SHP77 treated with DMSO at 0.1 percent for 48 hours (cell line): ENCODE data around the gene CRTC3.
A peak's percentile ranks its signal among the peaks of the same experiment; 100 is the strongest.
"Not testable (repeated sequence)": the region's sequence is repeated elsewhere in the genome, so short reads cannot be mapped to it uniquely, and the experiment has no call there.

ENCODE experiments used
- DNase-seq: peaks from one replicate; lab custom pipeline; 2025; lab: John Stamatoyannopoulos, UW

The CRTC3 gene

GRCh38 chr15:90650117-90650955, 120.6 kb downstream of the CRTC3 start:
- no peak for DNase-seq

- no peak for DNase-seq
Observed at GRCh38 chr15:90650956-90651689, 121.4 kb downstream of the CRTC3 start.

- no peak for DNase-seq
Observed at GRCh38 chr15:90654233-90655136, 124.8 kb downstream of the CRTC3 start.

- not testable (repeated sequence) for DNase-seq
Observed at GRCh38 chr15:90657520-90658172, 127.9 kb downstream of the CRTC3 start.

- no peak for DNase-seq
Observed at GRCh38 chr15:90659481-90659880, 129.8 kb downstream of the CRTC3 start.

- no peak for DNase-seq
Observed at GRCh38 chr15:90660195-90660998, 130.7 kb downstream of the CRTC3 start.

- not testable (repeated sequence) for DNase-seq
Observed at GRCh38 chr15:90660999-90661330, 131.2 kb downstream of the CRTC3 start.

GRCh38 chr15:90664081-90664461, 134.3 kb downstream of the CRTC3 start:
- DNase-seq: not testable (repeated sequence)

- DNase-seq: peak; percentile 33
Observed at GRCh38 chr15:90664650-90665287, 135.0 kb downstream of the CRTC3 start.

- no peak for DNase-seq
Observed at GRCh38 chr15:90665288-90666134, 135.8 kb downstream of the CRTC3 start.

- DNase-seq: no peak
Observed at GRCh38 chr15:90666135-90666909, 136.6 kb downstream of the CRTC3 start.

- DNase-seq: no peak
Observed at GRCh38 chr15:90667073-90667754, 137.5 kb downstream of the CRTC3 start.

GRCh38 chr15:90667755-90668345, 138.1 kb downstream of the CRTC3 start:
- DNase-seq: not testable (repeated sequence)

GRCh38 chr15:90670631-90671030, 140.9 kb downstream of the CRTC3 start:
- not testable (repeated sequence) for DNase-seq

GRCh38 chr15:90671216-90671615, 141.5 kb downstream of the CRTC3 start:
- DNase-seq: no peak

- not testable (repeated sequence) for DNase-seq
Observed at GRCh38 chr15:90673357-90673756, 143.6 kb downstream of the CRTC3 start.

GRCh38 chr15:90674476-90674875, 144.8 kb downstream of the CRTC3 start:
- DNase-seq: no peak

GRCh38 chr15:90675464-90675863, 145.7 kb downstream of the CRTC3 start:
- DNase-seq: no peak
